Measurements from ENCODE around the gene SMC1B. TPM values are rescaled to one million over a fixed set of nuclear protein-coding genes. Genes with fewer than 3 reads are reported as not detected.

Gene SMC1B
- total RNA-seq, 1 donor from 2014 or later: not detected

GRCh38 chr22:45407793-45408192, 5.6 kb downstream of the SMC1B start:
- Mint-ChIP-seq H3K9me3 (peaks cover 8% of the 10 kb centered on the region), H3K4me3 (no peak overlapping the region), H3K4me1 (no peaks in the 10 kb centered on the region), H3K27me3 (ENCODE audit: low read depth) (no peaks in the 10 kb centered on the region), H3K27ac (no peak overlapping the region), H3K36me3 (no peaks in the 10 kb centered on the region)
- TF ChIP-seq CTCF (IDR thresholded peaks at IDR 0.05; ENCODE audit: unreplicated experiment): no peak
- DNase-seq (ENCODE audit: low spot score in 2 of 2, unreplicated experiment in 2 of 2): no peak

- no peak for TF ChIP-seq CTCF (IDR thresholded peaks at IDR 0.05; ENCODE audit: unreplicated experiment)
- DNase-seq (ENCODE audit: low spot score in 2 of 2, unreplicated experiment in 2 of 2): no peak
- no peaks in the 10 kb centered on the region for H3K9me3 Mint-ChIP-seq
These were observed 10.9 kb downstream of the SMC1B start for GRCh38 chr22:45402466-45402985.

GRCh38 chr22:45399712-45400445, 13.5 kb downstream of the SMC1B start:
- no peak overlapping the region for H3K27ac Mint-ChIP-seq
- H3K4me3 Mint-ChIP-seq: no peak overlapping the region
- H3K4me1 Mint-ChIP-seq: peaks cover 4% of the 10 kb centered on the region
- DNase-seq (ENCODE audit: low spot score in 2 of 2, unreplicated experiment in 2 of 2): no peak
- TF ChIP-seq CTCF (IDR thresholded peaks at IDR 0.05; ENCODE audit: unreplicated experiment): no peak
- H3K36me3 Mint-ChIP-seq: no peaks in the 10 kb centered on the region
- H3K27me3 Mint-ChIP-seq (ENCODE audit: low read depth): no peaks in the 10 kb centered on the region
- no peaks in the 10 kb centered on the region for H3K9me3 Mint-ChIP-seq

More at GRCh38 chr22:45402466-45402985, 10.9 kb downstream of the SMC1B start:
- H3K36me3 Mint-ChIP-seq: no peaks in the 10 kb centered on the region
- H3K27ac Mint-ChIP-seq: no peak overlapping the region
- peaks cover 4% of the 10 kb centered on the region for H3K4me1 Mint-ChIP-seq
- no peaks in the 10 kb centered on the region for H3K27me3 Mint-ChIP-seq (ENCODE audit: low read depth)
- no peak overlapping the region for H3K4me3 Mint-ChIP-seq

- no peaks in the 10 kb centered on the region for H3K9me3 Mint-ChIP-seq
- H3K4me3 Mint-ChIP-seq: no peak overlapping the region
- peaks cover 4% of the 10 kb centered on the region for H3K4me1 Mint-ChIP-seq
- no peak for DNase-seq (ENCODE audit: low spot score in 2 of 2, unreplicated experiment in 2 of 2)
- H3K27me3 Mint-ChIP-seq (ENCODE audit: low read depth): no peaks in the 10 kb centered on the region
- H3K36me3 Mint-ChIP-seq: no peaks in the 10 kb centered on the region
- TF ChIP-seq CTCF (IDR thresholded peaks at IDR 0.05; ENCODE audit: unreplicated experiment): no peak
- no peak overlapping the region for H3K27ac Mint-ChIP-seq
These were observed 15.2 kb downstream of the SMC1B start for GRCh38 chr22:45398214-45398613.

- no peaks in the 10 kb centered on the region for H3K27me3 Mint-ChIP-seq (ENCODE audit: low read depth)
- H3K27ac Mint-ChIP-seq: no peak overlapping the region
- no peak overlapping the region for H3K4me3 Mint-ChIP-seq
- H3K4me1 Mint-ChIP-seq: peaks cover 4% of the 10 kb centered on the region
- no peak for TF ChIP-seq CTCF (IDR thresholded peaks at IDR 0.05; ENCODE audit: unreplicated experiment)
- no peaks in the 10 kb centered on the region for H3K36me3 Mint-ChIP-seq
- no peak for DNase-seq (ENCODE audit: low spot score in 2 of 2, unreplicated experiment in 2 of 2)
- no peaks in the 10 kb centered on the region for H3K9me3 Mint-ChIP-seq
These were observed 15.6 kb downstream of the SMC1B start for GRCh38 chr22:45397806-45398205.

Data from mesothelial cell of epicardium (in vitro differentiated cells).